Chondrocyte (in vitro differentiated cells): Measurements from ENCODE around the gene CALN1. TPM values are rescaled to one million over a fixed set of nuclear protein-coding genes. Genes with fewer than 3 reads are reported as not detected.

Experiments
- DNase-seq: peaks from one replicate; pipeline ENCODE4 v3.0.0; 2021; ENCODE audit warnings: mixed read lengths, low spot score
- H3K27ac Mint-ChIP-seq: one replicate; pipeline ENCODE4 v1.8.0; 2021; ENCODE audit warnings: mild to moderate bottlenecking, moderate library complexity, mixed read lengths; ENCODE audit not compliant: unreplicated experiment
- H3K27me3 Mint-ChIP-seq: 2 replicates; pipeline ENCODE4 v1.8.0; 2021; ENCODE audit warnings: low read depth, mixed read lengths
- H3K36me3 Mint-ChIP-seq: 2 replicates; pipeline ENCODE4 v1.8.0; 2021; ENCODE audit warnings: low read depth, mixed read lengths
- H3K4me1 Mint-ChIP-seq: 2 replicates; pipeline ENCODE4 v1.8.0; 2021; ENCODE audit warnings: low read depth, mild to moderate bottlenecking, mixed read lengths
- H3K4me3 Mint-ChIP-seq: one replicate; pipeline ENCODE4 v1.8.0; 2021; ENCODE audit warnings: mild to moderate bottlenecking, moderate library complexity, mixed read lengths; ENCODE audit not compliant: unreplicated experiment
- H3K9me3 Mint-ChIP-seq: 2 replicates; pipeline ENCODE4 v1.8.0; 2021; ENCODE audit warnings: low read depth, mixed read lengths
- CTCF ChIP-seq: fragments of 200-600 bp; sonication (generic); IDR thresholded peaks from 2 replicates; pipeline ENCODE4 v1.5.0; 2021; ENCODE audit warnings: antibody characterized with exemption, mild to moderate bottlenecking, moderate library complexity
- total RNA-seq: library from RNA; stranded (reverse); gene quantifications from 3 replicates; pipeline ENCODE4 v1.2.1, GENCODE V29; 2021

CALN1 gene
- total RNA-seq, 1 donor from 2014 or later, result not detected

GRCh38 chr7:72007018-72007417, 405.1 kb downstream of the CALN1 start:
- peaks cover 11% of the 10 kb centered on the region for H3K27me3 Mint-ChIP-seq
- TF ChIP-seq CTCF, result no peak
- no peak overlapping the region for H3K27ac Mint-ChIP-seq
- DNase-seq, result no peak
- H3K4me1 Mint-ChIP-seq, result no peaks in the 10 kb centered on the region
- H3K36me3 Mint-ChIP-seq, result no peaks in the 10 kb centered on the region
- peaks cover 5% of the 10 kb centered on the region for H3K9me3 Mint-ChIP-seq
- H3K4me3 Mint-ChIP-seq, result no peak overlapping the region

- Mint-ChIP-seq H3K4me3 (no peak overlapping the region), H3K27me3 (peaks cover 17% of the 10 kb centered on the region), H3K9me3 (peaks cover 7% of the 10 kb centered on the region), H3K4me1 (no peaks in the 10 kb centered on the region), H3K36me3 (no peaks in the 10 kb centered on the region), H3K27ac (no peak overlapping the region)
- no peak for TF ChIP-seq CTCF
- DNase-seq, result no peak
These were observed 408.9 kb downstream of the CALN1 start for GRCh38 chr7:72003236-72003635.

- DNase-seq, result no peak
- no peak overlapping the region for H3K27ac Mint-ChIP-seq
- TF ChIP-seq CTCF, result no peak
- no peaks in the 10 kb centered on the region for H3K9me3 Mint-ChIP-seq
- H3K27me3 Mint-ChIP-seq, result peaks cover 10% of the 10 kb centered on the region
- no peaks in the 10 kb centered on the region for H3K36me3 Mint-ChIP-seq
- H3K4me3 Mint-ChIP-seq, result no peak overlapping the region
- no peaks in the 10 kb centered on the region for H3K4me1 Mint-ChIP-seq
These were observed 416.0 kb downstream of the CALN1 start for GRCh38 chr7:71996141-71996540.

GRCh38 chr7:71995111-71995510, 417.0 kb downstream of the CALN1 start:
- H3K36me3 Mint-ChIP-seq, result no peaks in the 10 kb centered on the region
- no peaks in the 10 kb centered on the region for H3K4me1 Mint-ChIP-seq
- TF ChIP-seq CTCF, result no peak
- H3K27me3 Mint-ChIP-seq, result peaks cover 10% of the 10 kb centered on the region
- no peak overlapping the region for H3K4me3 Mint-ChIP-seq
- no peaks in the 10 kb centered on the region for H3K9me3 Mint-ChIP-seq
- no peak overlapping the region for H3K27ac Mint-ChIP-seq
- no peak for DNase-seq

- Mint-ChIP-seq H3K9me3 (no peaks in the 10 kb centered on the region), H3K27ac (no peak overlapping the region), H3K36me3 (no peaks in the 10 kb centered on the region), H3K4me1 (no peaks in the 10 kb centered on the region), H3K4me3 (no peak overlapping the region), H3K27me3 (peaks cover 2% of the 10 kb centered on the region)
- no peak for TF ChIP-seq CTCF
- DNase-seq, result no peak
These were observed 420.6 kb downstream of the CALN1 start for GRCh38 chr7:71991586-71991985.
